RCC 7860 (cell line): ENCODE data around the gene PNLIPRP2.

ENCODE experiments used
- DNase-seq: peaks from one replicate; pipeline ENCODE4 v3.0.0-alpha.2; 2015; ENCODE audit warnings: low spot score
- FAIRE-seq: peaks from 2 replicates; lab custom pipeline; 2012; peaks lifted over from hg19 to GRCh38; lab: Jason Lieb, UNC

Gene PNLIPRP2

DNA sequence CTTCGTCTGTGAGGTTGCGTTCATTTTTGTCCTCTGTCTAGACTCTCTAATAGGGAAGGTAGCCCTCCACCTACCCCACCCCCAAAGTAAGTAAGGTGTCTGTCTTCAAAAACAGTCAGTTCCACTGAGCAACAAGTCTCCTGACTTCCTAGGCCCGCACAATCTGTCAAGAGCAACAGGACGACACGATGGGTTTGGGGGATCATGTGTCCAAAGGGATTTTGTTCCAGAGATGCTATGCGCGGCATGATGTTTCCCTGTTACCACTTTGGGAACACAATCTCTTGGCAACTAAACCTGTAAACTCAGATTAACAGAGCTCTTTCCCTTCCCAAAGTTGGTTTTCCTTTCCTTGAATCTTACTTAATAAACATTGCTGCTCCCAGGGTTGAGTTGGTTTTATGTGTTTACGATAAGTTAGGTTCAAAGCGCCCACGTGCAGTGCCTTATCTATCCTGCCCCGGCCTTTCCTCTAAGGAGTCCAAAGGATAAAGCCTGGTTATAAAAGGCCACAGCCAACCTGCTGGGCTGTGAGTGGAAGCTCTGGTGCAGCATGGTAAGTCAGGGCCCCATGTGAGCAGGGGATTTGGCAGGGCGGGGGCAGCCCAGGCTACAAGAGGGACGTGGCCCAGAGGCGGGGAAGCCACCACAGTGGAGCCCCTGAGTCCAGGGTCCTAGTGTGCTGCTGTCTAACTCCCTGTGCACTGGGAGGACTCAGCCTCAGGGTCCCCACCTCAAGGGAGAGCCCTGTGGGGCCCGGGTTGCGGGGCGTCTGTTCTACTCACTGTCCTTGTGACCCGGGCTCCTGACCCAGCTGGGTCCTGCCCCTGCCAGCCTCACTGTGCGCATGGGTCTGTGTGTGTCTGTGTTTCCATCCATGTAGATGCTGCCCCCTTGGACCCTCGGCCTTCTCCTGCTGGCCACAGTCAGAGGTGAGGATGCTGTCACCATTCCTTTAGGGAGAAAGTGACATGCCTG, at the start of gene PNLIPRP2:
Gene PNLIPRP2, plus strand, starts transcription at position 531 of the 978 bp plus-strand sequence.
- FAIRE-seq = no peak
- DNase-seq = no peak

DNA sequence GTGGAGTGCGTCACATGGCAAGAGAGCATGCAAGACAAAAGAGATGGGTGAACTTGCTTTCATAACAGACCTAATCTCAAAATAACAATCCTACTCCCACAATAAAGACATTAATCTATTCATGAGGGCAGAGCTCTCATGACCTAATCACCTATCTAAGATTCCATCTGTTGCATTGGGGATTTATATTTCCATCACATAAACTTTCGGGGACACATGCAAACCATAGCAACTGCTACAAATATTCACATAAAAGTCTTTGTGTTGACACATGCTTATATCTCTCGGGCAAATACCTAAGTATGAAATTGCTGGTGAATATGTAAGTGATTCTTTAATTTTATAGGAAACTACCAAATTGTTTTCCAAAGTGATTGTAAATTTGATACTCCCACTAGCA, 46.0 kb upstream of the PNLIPRP2 start:
- no peak for FAIRE-seq
- DNase-seq = no peak

DNA sequence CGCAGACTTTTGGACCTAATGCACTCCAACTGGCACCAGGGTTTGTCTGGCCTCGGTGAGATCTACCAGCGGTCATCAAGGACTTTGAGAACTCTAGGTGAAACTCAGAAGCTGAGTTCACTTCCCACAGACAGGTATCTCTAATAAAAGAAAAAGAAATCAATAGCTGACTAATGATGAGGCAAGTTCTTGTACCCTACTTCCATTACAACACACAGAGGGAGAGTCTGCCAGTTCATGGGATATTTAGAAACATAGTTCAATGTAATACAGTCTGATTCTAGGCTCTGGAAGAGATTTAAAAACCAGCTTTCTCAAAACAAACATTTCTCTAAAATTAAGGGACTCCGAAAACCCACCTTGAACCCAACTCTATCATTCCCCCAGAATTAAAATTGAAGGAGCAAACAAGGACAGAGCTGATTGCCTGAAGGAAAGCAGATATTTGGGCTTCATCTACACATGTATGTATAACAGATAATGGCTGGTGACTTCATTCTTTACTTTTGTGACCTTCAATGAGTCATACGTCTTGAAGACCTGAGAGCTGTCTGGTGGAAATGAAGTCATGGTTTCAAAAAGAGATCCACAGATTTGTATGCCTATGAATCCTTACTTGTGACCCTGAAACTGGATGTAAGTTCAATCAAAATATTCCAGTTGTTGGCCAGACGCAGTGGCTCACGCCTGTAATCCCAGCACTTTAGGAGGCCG, 32.7 kb upstream of the PNLIPRP2 start:
- FAIRE-seq = no peak
- DNase-seq = peak; percentile 36

DNA sequence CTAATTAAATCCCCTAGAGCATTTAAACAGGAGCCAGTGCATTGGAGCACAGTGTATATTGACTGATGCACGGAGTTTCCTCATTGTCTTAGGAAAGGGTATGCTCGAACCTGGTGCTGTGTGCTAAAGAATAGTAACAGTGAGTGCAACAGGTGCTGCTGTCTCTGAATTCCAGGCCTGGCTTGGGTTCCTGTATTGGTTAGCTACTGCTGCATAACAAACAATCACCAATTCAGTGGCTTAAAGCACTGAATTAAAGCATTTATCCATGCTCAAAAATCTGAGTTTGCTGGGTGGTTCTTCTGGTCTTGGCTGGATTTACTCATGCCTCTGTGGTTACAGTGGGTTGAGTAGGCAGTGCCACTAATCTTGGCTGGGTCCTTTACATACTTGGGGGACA, 31.8 kb upstream of the PNLIPRP2 start:
- DNase-seq (no peak), FAIRE-seq (no peak)

DNA sequence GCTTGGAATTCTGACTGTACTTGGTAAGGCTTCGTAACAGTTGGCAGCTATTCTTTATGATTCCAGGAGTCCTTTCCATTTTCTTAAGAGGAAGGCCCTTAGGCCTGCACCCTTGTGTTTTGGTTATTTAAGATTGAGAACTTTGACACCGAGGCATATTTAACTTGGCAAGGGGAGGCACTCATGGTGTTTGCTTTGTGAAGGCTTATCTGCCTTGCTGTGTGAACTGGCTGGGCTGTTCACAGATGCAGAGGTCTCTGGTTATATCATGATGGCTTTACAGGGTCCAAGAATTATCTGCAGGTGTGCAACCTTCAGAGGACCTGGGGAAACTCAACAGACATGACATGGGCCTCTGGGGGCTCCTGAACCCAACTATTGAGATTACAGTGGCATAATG, 30.8 kb upstream of the PNLIPRP2 start:
- no peak for FAIRE-seq
- DNase-seq = no peak

DNA sequence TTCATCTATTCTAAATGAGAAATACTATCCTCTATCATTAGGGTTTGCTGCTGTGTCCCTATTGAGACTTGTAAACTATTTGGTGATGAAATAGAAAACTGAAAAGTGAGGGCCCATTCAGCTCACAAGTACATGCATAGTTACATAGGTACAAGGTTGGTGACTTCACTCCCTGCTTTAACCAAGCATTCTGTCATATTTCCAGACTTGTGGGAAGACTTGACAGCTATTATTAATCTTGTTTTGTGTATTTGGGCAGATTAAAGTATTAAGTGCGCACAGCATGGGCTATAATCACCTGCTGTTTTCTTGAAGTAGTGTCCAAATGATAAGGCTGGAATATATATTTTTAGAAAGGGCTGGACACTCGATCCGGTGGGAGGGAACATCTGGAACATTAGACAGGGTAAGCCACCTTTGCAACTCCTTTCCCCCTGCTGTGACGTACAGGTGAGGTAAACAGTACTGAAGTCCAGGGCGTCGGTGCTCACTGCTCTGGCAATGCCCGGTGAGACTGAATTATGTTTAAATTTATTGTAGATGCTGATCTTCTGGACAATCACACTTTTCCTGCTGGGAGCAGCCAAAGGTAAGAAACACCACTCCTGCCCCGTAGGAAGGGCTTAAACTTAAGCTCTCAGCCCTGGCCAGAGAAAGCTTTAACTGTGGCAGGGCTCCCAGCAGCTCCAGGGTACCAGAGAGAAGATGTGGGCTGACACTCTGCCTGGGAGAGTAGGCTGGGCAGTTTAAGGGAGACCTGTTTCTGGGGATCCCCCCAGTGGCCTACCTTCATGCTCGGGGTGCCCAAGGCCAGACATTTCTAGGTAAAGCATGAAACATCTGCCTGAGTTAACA, 29.9 kb upstream of the PNLIPRP2 start, which contains the start of gene PNLIPRP1:
Gene PNLIPRP1, plus strand, starts transcription at position 370 of the 855 bp plus-strand sequence. Its CDS starts 171 bp downstream, at position 541.
- FAIRE-seq (no peak), DNase-seq (no peak)

DNA sequence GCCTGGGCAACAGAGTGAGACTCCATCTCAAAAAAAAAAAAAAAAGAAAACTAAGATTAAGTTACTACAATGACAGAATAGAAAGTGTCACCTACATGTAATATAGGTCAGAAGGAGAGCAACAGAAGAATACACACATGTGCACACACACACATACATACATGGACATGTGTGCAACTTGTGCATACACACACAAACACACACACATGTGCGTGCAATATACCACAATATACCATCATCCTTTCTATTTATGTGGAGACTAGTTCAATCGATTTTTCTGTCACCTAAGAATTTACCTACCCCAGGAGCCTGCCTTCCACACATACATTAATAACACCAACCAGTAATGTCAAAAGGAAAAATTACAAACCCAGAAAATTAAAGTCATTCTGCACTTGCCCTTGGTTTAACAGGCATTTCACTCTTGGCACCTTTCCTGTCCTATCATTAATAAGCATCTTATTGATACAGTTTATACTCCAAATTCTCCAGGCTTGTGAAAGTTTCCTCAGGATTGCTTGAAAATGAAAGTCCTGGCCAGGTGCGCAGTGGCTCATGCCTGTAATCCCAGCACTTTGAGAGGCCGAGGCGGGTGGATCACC, 27.5 kb upstream of the PNLIPRP2 start:
- FAIRE-seq (no peak), DNase-seq (no peak)

DNA sequence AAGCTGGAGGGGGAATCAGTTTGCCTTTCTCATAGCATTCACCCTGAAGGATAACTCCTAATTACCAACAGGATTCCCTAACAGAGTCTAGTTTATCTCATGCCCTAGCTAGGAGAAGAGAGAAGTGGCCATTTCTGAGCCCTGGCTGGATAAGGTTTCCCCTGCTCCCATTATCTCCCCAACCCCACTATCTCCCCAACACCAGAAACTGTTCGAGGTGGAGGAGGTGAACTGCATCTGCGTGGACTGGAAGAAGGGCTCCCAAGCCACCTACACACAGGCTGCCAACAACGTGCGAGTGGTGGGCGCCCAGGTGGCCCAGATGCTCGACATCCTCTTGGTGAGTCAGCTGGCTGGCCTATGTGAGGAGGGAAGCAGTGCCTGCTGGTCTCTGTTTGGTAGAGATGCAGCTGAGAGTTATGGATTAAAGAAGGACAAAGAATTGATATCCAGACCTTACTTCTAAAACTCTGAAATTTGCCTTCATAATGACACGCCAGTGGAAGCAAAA, 26.2 kb upstream of the PNLIPRP2 start:
- no peak for FAIRE-seq

DNA sequence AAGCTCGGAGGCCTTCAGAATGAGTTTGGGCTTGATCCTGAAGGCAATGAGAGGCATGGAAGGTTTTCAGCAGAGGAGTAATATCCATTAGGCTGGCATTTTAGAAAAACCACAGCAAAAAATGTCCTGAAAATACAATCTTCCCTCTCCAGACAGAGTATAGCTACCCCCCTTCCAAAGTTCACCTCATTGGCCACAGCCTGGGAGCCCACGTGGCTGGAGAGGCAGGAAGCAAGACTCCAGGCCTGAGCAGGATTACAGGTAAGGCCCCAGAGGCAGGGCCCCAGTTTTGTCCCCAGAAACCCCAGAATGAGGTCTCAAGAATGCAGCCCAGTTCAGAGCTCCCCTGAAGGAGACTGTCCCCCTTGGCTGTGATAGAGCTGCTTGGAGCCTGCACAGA, 24.7 kb upstream of the PNLIPRP2 start:
- DNase-seq (no peak), FAIRE-seq (no peak)

More for the DNA sequence above, 26.2 kb upstream of the PNLIPRP2 start:
- no peak for DNase-seq

DNA sequence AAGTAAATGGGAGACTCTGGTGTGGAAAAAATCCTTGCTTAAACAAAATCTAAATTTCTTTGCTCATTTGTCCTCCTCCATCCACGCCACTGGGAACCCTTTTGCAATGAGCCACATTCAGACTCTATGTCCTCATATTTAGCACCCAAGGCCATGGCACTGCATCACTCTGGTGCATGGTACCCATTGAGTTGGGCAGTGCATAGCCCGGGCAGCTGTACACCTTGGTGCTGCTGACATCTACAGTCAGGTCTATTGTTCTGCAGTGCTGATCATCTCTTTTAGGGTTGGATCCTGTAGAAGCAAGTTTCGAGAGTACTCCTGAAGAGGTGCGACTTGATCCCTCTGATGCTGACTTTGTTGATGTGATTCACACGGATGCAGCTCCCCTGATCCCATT, 23.2 kb upstream of the PNLIPRP2 start:
- no peak for FAIRE-seq
- no peak for DNase-seq

DNA sequence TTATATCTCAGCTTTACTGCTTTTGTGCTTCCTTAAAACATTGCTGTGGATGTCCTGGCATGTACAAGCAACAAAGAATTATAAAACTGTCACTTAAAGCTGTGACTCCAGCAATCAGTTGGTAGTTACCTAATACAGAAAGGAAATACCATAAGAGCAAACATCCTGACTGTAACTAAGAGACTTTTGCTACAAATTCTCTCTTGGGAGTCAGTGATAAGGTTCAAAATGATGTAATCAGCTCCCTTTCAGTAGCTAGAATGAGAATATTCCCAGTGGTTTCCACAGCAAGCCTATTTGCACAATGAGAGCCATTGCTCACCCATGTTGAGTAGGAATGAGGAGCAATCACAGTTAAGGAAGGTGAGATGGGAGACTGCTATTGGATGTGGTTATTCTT, 22.4 kb upstream of the PNLIPRP2 start:
- DNase-seq = no peak
- FAIRE-seq = no peak

DNA sequence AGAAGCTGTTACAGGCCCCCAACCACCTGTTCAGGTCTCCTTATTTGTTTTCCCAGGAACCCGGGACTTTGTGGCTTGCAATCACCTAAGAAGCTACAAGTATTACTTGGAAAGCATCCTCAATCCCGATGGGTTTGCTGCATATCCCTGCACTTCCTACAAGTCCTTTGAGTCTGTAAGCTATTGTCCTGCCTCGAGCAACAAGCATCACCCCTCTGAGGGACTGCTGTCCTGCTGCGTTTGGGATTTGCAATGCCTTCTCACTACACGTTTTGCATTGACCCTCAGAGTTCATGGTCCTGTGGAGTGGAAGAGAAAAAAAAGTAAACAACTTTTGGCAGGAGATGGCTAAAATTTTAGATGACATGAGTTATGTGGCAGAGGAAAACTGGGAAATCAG, 20.8 kb upstream of the PNLIPRP2 start:
- FAIRE-seq (no peak), DNase-seq (no peak)

DNA sequence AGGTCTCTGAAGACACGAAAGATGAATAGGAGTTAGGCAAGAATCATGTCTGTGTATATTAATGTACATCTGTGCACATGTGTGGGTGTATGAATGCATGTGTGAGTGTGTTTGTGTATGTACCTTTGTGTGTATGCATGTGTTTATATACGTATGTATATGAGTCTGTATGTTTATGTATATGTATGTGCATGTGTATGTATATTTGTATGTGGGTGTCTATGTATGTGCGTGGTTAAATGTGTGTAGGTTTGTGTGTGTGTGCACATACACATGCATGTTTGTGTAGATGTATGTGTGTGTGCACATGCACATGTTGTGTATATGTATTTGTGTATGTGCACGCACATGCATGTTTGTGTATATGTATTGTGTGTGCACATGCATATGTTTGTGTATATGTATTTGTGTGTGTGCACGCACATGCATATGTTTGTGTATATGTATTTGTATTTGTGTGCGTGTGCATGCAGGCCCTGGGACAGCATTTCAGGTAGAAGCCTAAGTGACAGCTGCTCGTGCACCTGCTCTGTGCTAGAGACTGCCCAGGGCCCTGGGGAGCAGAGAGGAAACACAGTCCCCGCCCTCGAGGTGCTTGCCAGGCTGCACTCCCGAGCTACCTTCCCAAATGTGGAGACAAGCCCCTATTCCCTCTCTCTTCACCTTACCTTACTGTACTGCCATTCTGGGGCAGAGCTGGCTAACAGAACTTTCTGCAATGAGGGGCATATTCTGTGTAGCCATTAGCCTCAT, 17.9 kb upstream of the PNLIPRP2 start:
- no peak for FAIRE-seq

DNA sequence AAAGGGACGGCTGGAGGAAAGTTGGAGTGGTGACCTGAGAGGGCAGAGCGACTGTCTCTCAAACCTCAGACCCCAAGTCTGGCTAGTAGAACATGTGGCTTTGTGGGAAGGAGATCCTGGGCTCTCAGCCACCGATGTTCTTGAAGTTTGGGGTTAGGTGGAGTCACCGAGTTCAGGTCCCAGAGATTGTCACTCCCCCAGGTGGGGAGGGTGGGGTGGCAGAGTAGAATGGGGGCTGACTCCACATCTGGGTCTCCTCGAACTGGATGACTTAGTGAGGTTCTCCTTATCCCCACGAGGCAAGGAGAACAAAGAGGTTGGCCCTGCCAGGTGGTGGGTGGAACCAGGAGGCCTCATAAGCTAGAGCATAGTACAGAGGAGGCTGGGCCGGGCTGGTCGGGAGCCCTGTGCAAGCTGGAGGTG, 14.7 kb upstream of the PNLIPRP2 start:
- no peak for FAIRE-seq
- DNase-seq = no peak

More for the DNA sequence above, 17.9 kb upstream of the PNLIPRP2 start:
- no peak for DNase-seq

DNA sequence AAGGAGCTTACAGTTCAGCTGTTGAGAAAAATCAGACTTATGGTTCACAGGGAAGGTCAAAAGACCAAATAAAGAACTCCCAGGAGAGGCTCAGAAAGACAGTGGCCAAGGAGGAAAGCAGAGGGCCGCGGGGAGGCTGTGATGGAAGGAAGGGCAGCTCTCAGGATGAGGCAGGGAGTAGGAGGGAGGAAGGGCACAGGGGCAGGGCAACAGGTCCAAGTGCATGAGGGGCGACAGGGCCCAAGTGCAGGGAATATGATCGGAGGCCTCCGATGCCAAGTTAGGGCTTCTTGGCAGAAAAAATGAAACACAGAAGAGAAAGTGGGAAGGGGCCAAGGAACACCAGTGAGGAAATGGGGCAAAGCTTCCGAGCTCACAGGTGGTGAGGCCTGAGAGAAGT, 13.4 kb upstream of the PNLIPRP2 start:
- no peak for DNase-seq
- no peak for FAIRE-seq

DNA sequence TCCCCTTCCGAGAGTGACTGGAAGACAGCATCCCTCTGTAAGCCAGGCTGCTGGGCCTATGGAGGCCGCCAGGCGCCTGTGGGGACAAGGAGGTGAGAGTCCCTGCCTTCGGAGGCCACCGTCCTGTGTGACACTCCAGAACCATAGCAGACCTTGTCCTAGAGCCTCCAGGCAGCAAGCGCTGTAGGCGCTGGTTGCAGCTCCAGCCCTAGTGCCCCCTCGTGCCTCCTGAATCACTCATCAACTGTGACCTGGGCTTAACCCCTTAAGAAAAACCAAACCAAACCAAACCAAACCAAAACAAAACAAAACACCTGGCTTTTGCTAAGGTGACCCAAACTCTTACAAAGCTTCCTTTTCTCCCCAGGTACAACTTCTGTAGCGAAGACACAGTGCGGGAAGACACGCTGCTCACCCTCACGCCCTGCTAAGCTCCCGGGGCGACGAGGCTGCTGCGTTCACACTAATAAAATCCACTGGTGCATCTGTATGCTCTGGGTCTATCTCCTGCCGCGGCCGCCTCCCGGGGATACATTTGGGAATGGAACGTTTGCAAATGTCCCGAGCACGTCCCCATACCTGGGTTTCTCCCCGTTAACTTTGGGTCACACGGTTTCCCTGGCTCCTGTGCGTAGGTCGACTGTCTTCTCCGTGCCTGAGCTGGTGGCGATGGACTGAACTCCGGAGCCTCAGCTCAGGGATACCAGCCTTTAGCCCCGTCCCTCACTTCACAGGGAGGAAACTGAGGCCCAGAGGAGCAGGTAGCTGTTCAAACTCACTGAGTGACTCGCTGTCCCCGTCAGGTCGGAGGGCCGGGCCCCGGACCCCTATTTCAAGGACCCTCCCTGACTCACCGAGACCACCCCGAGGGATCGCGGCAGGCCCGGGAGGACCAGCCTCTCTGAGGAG, 11.8 kb upstream of the PNLIPRP2 start:
- no peak for DNase-seq
- no peak for FAIRE-seq

DNA sequence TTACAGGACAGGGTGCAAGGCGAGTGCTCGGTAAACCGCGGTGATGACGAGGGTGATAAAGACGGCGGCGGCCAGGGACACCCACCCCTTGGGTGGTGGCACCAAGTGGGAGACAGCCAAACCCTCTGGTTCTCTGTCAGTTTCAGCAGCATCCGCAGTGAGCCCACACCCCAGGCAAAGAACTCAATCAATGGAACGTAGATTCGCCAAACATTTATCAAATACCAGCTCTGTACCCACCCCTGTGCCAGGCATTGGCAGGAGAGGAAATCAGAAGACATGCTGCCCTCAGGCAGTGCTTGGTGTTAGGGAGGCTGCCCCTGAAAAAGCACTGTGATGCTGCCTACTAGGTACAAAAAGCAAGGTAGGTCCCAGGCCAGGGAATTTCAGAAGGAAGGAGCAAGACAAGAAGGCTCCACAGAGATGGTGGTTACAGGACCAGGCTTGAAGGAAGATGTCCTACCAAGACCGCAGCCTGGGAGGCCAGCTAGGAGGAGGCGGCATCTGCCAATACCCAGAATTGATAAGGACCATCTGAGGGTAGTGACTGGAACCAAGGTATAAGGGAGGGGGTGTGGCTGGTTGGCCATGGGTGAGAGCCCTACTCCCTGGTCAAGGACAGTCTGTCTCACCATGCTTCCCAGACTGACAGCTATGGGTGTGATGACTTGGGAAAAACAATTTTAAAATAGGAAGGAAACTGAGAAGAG, 10.2 kb upstream of the PNLIPRP2 start:
- DNase-seq (no peak), FAIRE-seq (no peak)

DNA sequence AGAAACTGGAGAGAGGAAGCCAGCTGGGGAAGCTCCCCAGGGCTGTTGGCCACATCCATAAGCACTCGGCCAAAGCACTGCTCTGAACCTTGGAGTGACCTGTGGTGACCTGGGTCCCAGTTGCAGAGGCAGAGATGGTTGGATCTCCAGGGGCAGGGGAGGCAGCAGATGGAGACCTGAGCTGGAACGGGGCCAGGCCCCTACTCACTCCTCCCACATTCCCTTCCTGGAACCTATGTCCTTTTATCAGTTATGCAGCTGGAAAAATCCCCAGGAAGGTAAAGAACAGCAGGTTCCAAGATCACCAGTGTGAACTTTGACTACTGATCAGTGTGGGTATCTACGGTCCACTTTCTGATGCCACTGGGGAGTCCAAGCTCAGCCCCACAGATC, 9.6 kb upstream of the PNLIPRP2 start:
- DNase-seq = no peak
- no peak for FAIRE-seq
